ENCODE data around the gene EPHB3. TPM values are rescaled to one million over a fixed set of nuclear protein-coding genes. Genes with fewer than 3 reads are reported as not detected.

The EPHB3 gene
- polyA plus RNA-seq (2013, experiment 1 of 2) = 3.8 TPM
- polyA plus RNA-seq (2013, experiment 2 of 2) = 4.3 TPM

DNA sequence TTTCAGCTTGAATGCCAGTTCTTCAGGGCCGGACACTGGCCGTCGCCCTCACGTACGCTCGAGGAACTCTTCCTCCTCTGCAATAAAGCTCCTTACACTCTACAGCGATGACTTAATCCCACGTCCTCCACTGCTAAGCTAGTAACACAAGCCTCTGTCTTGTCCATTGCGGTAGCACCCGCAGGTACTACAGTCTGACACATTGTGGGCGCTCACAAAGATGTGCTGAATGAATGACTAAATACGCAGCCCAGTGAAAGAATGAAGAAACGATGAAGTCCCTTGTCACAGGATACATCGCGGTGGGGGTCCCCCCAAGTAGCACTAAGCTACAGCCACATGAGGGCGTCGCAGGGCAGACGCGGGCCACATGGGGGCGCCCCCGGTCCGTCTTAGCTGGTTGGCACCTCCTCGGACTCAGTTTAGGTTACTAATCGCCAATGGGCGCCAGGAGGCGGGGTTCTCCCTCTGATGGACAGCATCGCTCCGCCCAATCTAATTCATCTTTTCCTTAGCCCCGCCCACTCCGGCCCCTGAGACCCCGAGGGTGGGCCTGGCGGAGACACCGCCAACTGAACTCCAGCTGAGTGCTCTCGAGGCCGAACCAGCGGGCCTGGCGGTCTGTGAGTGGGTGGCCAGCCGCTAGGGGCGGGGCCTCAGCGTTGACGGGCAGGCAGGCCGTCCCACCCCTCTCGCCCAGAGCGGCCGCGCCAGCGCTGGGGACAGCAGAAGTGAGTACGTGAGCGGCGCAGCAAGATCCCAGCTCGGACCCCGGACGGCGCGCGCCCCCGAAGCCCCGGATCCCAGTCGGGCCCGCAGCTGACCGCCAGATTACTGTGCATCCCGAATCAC is at the start of gene EPHB3:
Gene EPHB3, plus strand, starts transcription at position 725 of the 852 bp plus-strand sequence. CDS start 451 bp downstream, outside the sequence.
- Histone ChIP-seq H3K79me1 (ENCODE audit: low read depth, low read length) (peaks cover 3% of the 10 kb centered on the region), H3K4ac (ENCODE audit: low read length) (no peak within 1 kb of the TSS), H4K8ac (ENCODE audit: low read depth, low read length) (no peak within 1 kb of the TSS), H3K4me3 (ENCODE audit: low read length in 2 of 2) (peak within 1 kb of the TSS; percentile 64 to 80), H3K27ac (replicated peaks; ENCODE audit: low read length) (no peak within 1 kb of the TSS), H3K23ac (ENCODE audit: low read depth, low read length, poor library complexity) (peak within 1 kb of the TSS; percentile 59), H2BK5ac (ENCODE audit: low read length) (no peak within 1 kb of the TSS), H2BK15ac (ENCODE audit: low read length) (no peak within 1 kb of the TSS), H3K27me3 (ENCODE audit: control insufficient read depth in 3 of 3, insufficient read depth in 3 of 3, low read depth in 1 of 3, low read length in 3 of 3) (peaks cover 4 to 48% (median 45%) of the 10 kb centered on the region in 3 experiments), H3K9ac (ENCODE audit: low read depth, low read length, poor library complexity) (peak within 1 kb of the TSS; percentile 80), H2AK5ac (ENCODE audit: low read depth, low read length) (peak within 1 kb of the TSS; percentile 48), H3K9me3 (replicated peaks in 1 of 2; ENCODE audit: control insufficient read depth in 2 of 2, insufficient read depth in 1 of 2, low read depth in 1 of 2, low read length in 2 of 2) (no peaks in the 10 kb centered on the region), H2BK120ac (ENCODE audit: low read depth, low read length) (no peak within 1 kb of the TSS), H3K14ac (ENCODE audit: low read length) (no peak within 1 kb of the TSS), H3K4me1 (ENCODE audit: control insufficient read depth in 2 of 2, insufficient read depth in 1 of 2, low read depth in 1 of 2, low read length in 2 of 2) (peaks cover 32 to 40% of the 10 kb centered on the region in 2 donors), H2BK12ac (ENCODE audit: low read length) (no peak within 1 kb of the TSS), H4K91ac (ENCODE audit: low read depth, low read length, poor library complexity) (no peak within 1 kb of the TSS), H3K18ac (ENCODE audit: low read length) (peak within 1 kb of the TSS; percentile 86), H2AFZ (ENCODE audit: low read length) (peak within 1 kb of the TSS; percentile 72), H3K36me3 (replicated peaks in 1 of 2; ENCODE audit: control insufficient read depth in 2 of 2, insufficient read depth in 2 of 2, low read length in 2 of 2) (no peaks in the 10 kb centered on the region), H3K4me2 (ENCODE audit: insufficient read depth, low read length, poor library complexity, severe bottlenecking) (peak within 1 kb of the TSS; percentile 76)
- peak; percentile 100 for DNase-seq (ENCODE audit: low spot score)
- WGBS, 2 donors (ENCODE audit: extremely low coverage in 2 of 2, insufficient read length in 2 of 2, insufficient replicate concordance in 1 of 2) = no CpG with 5 or more reads among the region's 62 CpGs

DNA sequence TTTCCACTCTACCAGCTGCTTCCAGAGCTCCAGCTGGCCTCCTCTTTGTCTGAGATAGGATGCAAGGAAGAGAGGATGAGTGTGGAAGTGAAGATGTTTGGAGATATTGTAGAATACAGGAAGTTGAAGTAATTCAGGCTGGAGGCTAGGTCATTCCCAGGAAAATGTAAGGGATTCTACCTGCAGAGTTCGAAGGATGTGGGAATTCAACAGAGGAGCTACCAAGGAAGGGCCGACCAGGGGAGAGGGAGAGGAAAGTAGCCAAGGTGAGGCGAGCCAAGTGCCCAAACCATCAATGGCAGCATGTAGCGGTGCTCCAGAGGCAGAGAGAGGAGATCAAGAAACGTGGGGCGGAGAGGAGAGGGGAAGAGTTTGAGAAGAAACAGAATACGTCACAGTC is 49.0 kb upstream of the EPHB3 start:
- no peak overlapping the region for H2BK15ac ChIP-seq (ENCODE audit: low read length)
- H3K4me2 ChIP-seq (ENCODE audit: insufficient read depth, low read length, poor library complexity, severe bottlenecking) = no peak overlapping the region

DNA sequence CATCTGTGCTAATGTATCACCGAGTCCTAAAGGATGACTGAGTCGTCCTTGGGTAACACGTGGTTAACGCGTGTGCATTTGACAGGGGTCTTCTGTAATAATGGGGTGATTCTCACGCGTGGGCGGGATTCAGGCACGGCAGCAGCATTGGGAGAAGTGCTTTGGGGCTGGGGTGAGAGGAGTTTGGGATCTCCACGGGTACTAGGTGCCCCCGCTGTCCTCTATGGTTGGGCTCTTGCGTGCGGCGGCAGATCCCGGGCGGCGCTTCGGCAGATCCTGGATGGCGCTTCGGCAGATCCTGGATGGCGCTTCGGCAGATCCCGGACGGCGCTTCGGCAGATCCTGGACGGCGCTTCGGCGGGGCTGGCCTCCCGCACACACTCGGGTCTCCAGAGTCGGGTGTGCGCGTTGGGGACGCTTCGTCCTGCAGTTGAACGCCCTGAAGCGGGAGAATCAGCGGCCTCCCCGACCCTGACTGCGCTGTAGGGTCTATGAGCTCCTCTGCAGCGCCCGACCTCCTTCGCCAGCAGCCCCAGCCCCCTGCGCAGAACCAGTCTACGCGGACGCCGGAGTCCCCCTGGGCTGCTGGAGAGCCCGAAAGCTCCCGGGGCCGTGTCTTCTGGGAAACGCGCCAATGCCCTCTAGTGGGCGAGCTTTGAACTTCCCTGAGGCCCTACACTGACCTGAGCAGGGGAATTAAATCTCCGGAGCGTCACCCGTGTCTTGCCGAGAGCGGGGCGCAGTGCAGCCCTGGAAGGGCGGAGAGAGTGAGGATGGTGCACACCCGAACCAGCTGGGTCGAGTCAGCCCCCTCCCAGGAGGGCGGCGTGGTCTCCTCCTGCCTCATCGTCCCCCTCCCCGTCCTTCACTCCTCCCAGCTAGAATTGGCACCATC is 48.1 kb upstream of the EPHB3 start:
- peak overlapping the region; percentile 65 for H3K9ac ChIP-seq (ENCODE audit: low read depth, low read length, poor library complexity)
- peak overlapping the region; percentile 27 for H3K4ac ChIP-seq (ENCODE audit: low read length)
- DNase-seq (ENCODE audit: low spot score) = peak; percentile 91
- peak overlapping the region; percentile 84 for H3K4me2 ChIP-seq (ENCODE audit: insufficient read depth, low read length, poor library complexity, severe bottlenecking)
- no peak overlapping the region for H2BK5ac ChIP-seq (ENCODE audit: low read length)
- no peak overlapping the region for H3K23ac ChIP-seq (ENCODE audit: low read depth, low read length, poor library complexity)
- peak overlapping the region; percentile 96 for H3K18ac ChIP-seq (ENCODE audit: low read length)
- H2AFZ ChIP-seq (ENCODE audit: low read length) = peak overlapping the region; percentile 98
- peak overlapping the region in 1 of 2 donors; percentile 72 for H3K4me3 ChIP-seq (ENCODE audit: low read length in 2 of 2)
- H3K9me3 ChIP-seq (replicated peaks in 1 of 2; ENCODE audit: control insufficient read depth in 2 of 2, insufficient read depth in 1 of 2, low read depth in 1 of 2, low read length in 2 of 2) = peaks cover 2 to 14% of the 10 kb centered on the region in 2 donors
- H2BK12ac ChIP-seq (ENCODE audit: low read length) = peak overlapping the region; percentile 41
- peak overlapping the region; percentile 35 for H4K91ac ChIP-seq (ENCODE audit: low read depth, low read length, poor library complexity)
- no peaks in the 10 kb centered on the region for H3K36me3 ChIP-seq (replicated peaks in 1 of 2; ENCODE audit: control insufficient read depth in 2 of 2, insufficient read depth in 2 of 2, low read length in 2 of 2)
- peaks cover 0 to 91% (median 12%) of the 10 kb centered on the region in 3 experiments for H3K27me3 ChIP-seq (ENCODE audit: control insufficient read depth in 3 of 3, insufficient read depth in 3 of 3, low read depth in 1 of 3, low read length in 3 of 3)
- no peak overlapping the region for H2AK5ac ChIP-seq (ENCODE audit: low read depth, low read length)
- H3K4me1 ChIP-seq (ENCODE audit: control insufficient read depth in 2 of 2, insufficient read depth in 1 of 2, low read depth in 1 of 2, low read length in 2 of 2) = peaks cover 0 to 6% of the 10 kb centered on the region in 2 donors
- no peak overlapping the region for H3K14ac ChIP-seq (ENCODE audit: low read length)
- H3K27ac ChIP-seq (replicated peaks; ENCODE audit: low read length) = peak overlapping the region; percentile 16
- H2BK15ac ChIP-seq (ENCODE audit: low read length) = peak overlapping the region; percentile 91
- WGBS, 2 donors (ENCODE audit: extremely low coverage in 2 of 2, insufficient read length in 2 of 2, insufficient replicate concordance in 1 of 2) = no CpG with 5 or more reads among the region's 69 CpGs
- no peak overlapping the region for H4K8ac ChIP-seq (ENCODE audit: low read depth, low read length)
- no peaks in the 10 kb centered on the region for H3K79me1 ChIP-seq (ENCODE audit: low read depth, low read length)
- peak overlapping the region; percentile 72 for H2BK120ac ChIP-seq (ENCODE audit: low read depth, low read length)

More for the DNA sequence above, 49.0 kb upstream of the EPHB3 start:
- Histone ChIP-seq H3K27me3 (ENCODE audit: control insufficient read depth in 3 of 3, insufficient read depth in 3 of 3, low read depth in 1 of 3, low read length in 3 of 3) (peaks cover 0 to 93% (median 12%) of the 10 kb centered on the region in 3 experiments), H2BK12ac (ENCODE audit: low read length) (no peak overlapping the region), H4K8ac (ENCODE audit: low read depth, low read length) (no peak overlapping the region), H3K14ac (ENCODE audit: low read length) (no peak overlapping the region), H3K18ac (ENCODE audit: low read length) (no peak overlapping the region), H3K79me1 (ENCODE audit: low read depth, low read length) (no peaks in the 10 kb centered on the region), H2BK5ac (ENCODE audit: low read length) (no peak overlapping the region), H2BK120ac (ENCODE audit: low read depth, low read length) (no peak overlapping the region), H3K9ac (ENCODE audit: low read depth, low read length, poor library complexity) (no peak overlapping the region), H4K91ac (ENCODE audit: low read depth, low read length, poor library complexity) (no peak overlapping the region), H3K4ac (ENCODE audit: low read length) (no peak overlapping the region), H3K27ac (replicated peaks; ENCODE audit: low read length) (no peak overlapping the region), H3K36me3 (replicated peaks in 1 of 2; ENCODE audit: control insufficient read depth in 2 of 2, insufficient read depth in 2 of 2, low read length in 2 of 2) (no peaks in the 10 kb centered on the region), H2AFZ (ENCODE audit: low read length) (no peak overlapping the region), H3K9me3 (replicated peaks in 1 of 2; ENCODE audit: control insufficient read depth in 2 of 2, insufficient read depth in 1 of 2, low read depth in 1 of 2, low read length in 2 of 2) (peaks cover 2 to 14% of the 10 kb centered on the region in 2 donors), H3K4me3 (ENCODE audit: low read length in 2 of 2) (no peak overlapping the region), H3K23ac (ENCODE audit: low read depth, low read length, poor library complexity) (no peak overlapping the region), H3K4me1 (ENCODE audit: control insufficient read depth in 2 of 2, insufficient read depth in 1 of 2, low read depth in 1 of 2, low read length in 2 of 2) (peaks cover 0 to 6% of the 10 kb centered on the region in 2 donors), H2AK5ac (ENCODE audit: low read depth, low read length) (no peak overlapping the region)
- DNase-seq (ENCODE audit: low spot score) = no peak
- WGBS, 2 donors (ENCODE audit: extremely low coverage in 2 of 2, insufficient read length in 2 of 2, insufficient replicate concordance in 1 of 2) = no CpG with 5 or more reads among the region's 7 CpGs
